ENCODE results near the gene SLC35D3.

- TF ChIP-seq CTCF (IDR thresholded peaks at IDR 0.05) (no peak), POLR2A (IDR thresholded peaks at IDR 0.05) (no peak)
These were observed 25.0 kb upstream of the SLC35D3 start for GRCh38 chr6:136897071-136897470.
